AG04449 (cell line): Measurements from ENCODE around the gene HMGN4.

ENCODE experiments used
- CTCF ChIA-PET: fragments of 350-600 bp; formaldehyde crosslinking; extraction: SDS; loops from one replicate; lab custom pipeline; 2021; ENCODE audit warnings: antibody characterized with exemption; lab: Yijun Ruan, JAX
- POLR2A ChIA-PET: fragments of 400-600, 350-600 bp; formaldehyde crosslinking; extraction: SDS; loops from one replicate; lab custom pipeline; 2020; ENCODE audit warnings: antibody characterized with exemption, inconsistent platforms; lab: Yijun Ruan, JAX
- DNase-seq: peaks from one replicate; pipeline ENCODE4 v3.0.0-alpha.2; 2010; ENCODE audit warnings: low read depth, low spot score
- H3K4me3 ChIP-seq: 2 replicates; pipeline ENCODE4 v1.5.1; 2011; ENCODE audit warnings: low read depth, mild to moderate bottlenecking, control low read depth, low read length
- CTCF ChIP-seq: IDR thresholded peaks from one replicate; pipeline ENCODE4 v1.5.1; 2011; ENCODE audit warnings: mild to moderate bottlenecking, moderate library complexity, low read length, control low read depth, inconsistent platforms; ENCODE audit not compliant: insufficient read depth; ENCODE audit errors: missing control alignments

The HMGN4 gene

GRCh38 chr6:26537846-26538571 lies at the start of gene HMGN4:
TSS of gene HMGN4 (plus strand) at chr6:26538366. CDS start at chr6:26545207, 6,841 bp downstream.
- POLR2A ChIA-PET = interaction anchor here (0.5 to 2.1 kb wide), 14 partner anchors 13 to 1327 kb away, joined by 3 to 12 read pairs (median 5); a partner anchor contains a TSS
- TF ChIP-seq CTCF = no peak
- CTCF ChIA-PET = interaction anchor here (0.7 to 2.2 kb wide), 9 partner anchors 11 to 216 kb away, joined by 3 to 12 read pairs (median 4); no protein-coding TSS in a partner anchor
- DNase-seq = no peak
- peak within 1 kb of the TSS; percentile 78 for H3K4me3 ChIP-seq

- ChIA-PET POLR2A (no interaction called here), CTCF (interaction anchor here (0.6 to 2.4 kb wide), 4 partner anchors 10 to 149 kb away, joined by 3 to 14 read pairs (median 4); no protein-coding TSS in a partner anchor)
- no peak for TF ChIP-seq CTCF
Measured at GRCh38 chr6:26489996-26490964, 47.9 kb upstream of the HMGN4 start.

GRCh38 chr6:26491604-26492003 lies 46.6 kb upstream of the HMGN4 start:
- H3K4me3 ChIP-seq = no peak overlapping the region
- ChIA-PET CTCF (no interaction called here), POLR2A (no interaction called here)
- DNase-seq = no peak
- TF ChIP-seq CTCF = no peak

More at GRCh38 chr6:26489996-26490964, 47.9 kb upstream of the HMGN4 start:
- DNase-seq = no peak
- H3K4me3 ChIP-seq = no peak overlapping the region

GRCh38 chr6:26493258-26493657 lies 44.9 kb upstream of the HMGN4 start:
- no peak overlapping the region for H3K4me3 ChIP-seq
- TF ChIP-seq CTCF = peak; percentile 13
- DNase-seq = no peak
- POLR2A ChIA-PET = no interaction called here
- CTCF ChIA-PET = interaction anchor here (1.3 to 1.8 kb wide), 2 partner anchors 8 to 152 kb away, joined by 4 to 13 read pairs; no protein-coding TSS in a partner anchor

- H3K4me3 ChIP-seq = no peak overlapping the region
- DNase-seq = no peak
- CTCF ChIA-PET = interaction anchor here (1.3 to 1.8 kb wide), 2 partner anchors 9 to 152 kb away, joined by 4 to 13 read pairs; no protein-coding TSS in a partner anchor
- POLR2A ChIA-PET = no interaction called here
- TF ChIP-seq CTCF = no peak
Measured at GRCh38 chr6:26494117-26494516, 44.0 kb upstream of the HMGN4 start.
